Hindlimb muscle (tissue), 1 donor: ENCODE data around the gene STXBP6. TPM values are rescaled to one million over a fixed set of nuclear protein-coding genes. Genes with fewer than 3 reads are reported as not detected.
"Not testable (repeated sequence)": the region's sequence is repeated elsewhere in the genome, so short reads cannot be mapped to it uniquely, and the experiment has no call there.

ENCODE experiments used
- DNase-seq: peaks from one replicate; pipeline ENCODE4 v3.0.0-alpha.2; 2013
- polyA plus RNA-seq: library from polyadenylated mRNA; unstranded; fragments of 120-200 nt; gene quantifications from one replicate; pipeline ENCODE4 v1.2.1, GENCODE V29; 2013; ENCODE audit not compliant: insufficient read length

The STXBP6 gene
- polyA plus RNA-seq, 1 donor: 24.9 TPM

GRCh38 chr14:24954037-24954699 lies 95.8 kb downstream of the STXBP6 start:
- no peak for DNase-seq

GRCh38 chr14:24952851-24953666 lies 96.9 kb downstream of the STXBP6 start:
- DNase-seq: no peak

GRCh38 chr14:24948261-24948847 lies 101.6 kb downstream of the STXBP6 start:
- DNase-seq: no peak

DNA sequence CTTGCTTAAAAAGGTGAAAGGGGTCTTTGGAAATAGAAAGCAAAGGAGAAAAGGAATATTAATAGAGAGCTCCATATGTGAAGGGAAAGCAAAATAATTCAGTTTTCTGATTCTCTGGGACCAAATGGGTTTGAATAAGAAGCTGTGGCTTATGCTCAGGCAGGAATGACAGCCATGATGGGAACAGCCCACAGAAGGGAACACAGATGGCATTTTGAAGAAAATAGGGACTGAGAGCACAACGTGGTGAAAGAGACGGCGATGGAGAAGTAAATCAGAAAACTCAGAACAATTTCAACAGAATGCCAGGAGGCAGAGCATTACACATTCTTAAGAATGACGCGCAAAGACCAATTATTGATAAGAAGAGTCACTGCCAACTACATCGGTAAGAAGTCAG lies 102.8 kb downstream of the STXBP6 start:
- no peak for DNase-seq

DNA sequence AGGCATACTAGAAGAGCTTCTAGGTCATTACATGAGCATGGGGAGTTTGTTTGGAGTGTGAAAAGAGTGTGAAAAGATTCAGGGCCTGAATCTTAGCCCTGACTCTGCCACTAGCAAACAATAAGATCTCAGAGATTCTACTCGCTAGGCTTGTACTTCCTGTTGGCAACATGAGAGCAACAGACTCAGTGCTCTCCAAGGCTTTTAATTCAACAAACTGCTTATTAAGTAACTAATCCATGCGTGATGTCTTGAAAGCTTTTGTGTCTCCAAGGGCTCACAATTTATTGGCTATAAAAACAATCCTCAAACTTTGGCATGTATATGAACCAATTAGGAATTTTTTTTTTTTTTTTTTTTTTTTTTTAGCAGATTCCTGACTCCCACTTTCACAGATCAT lies 105.1 kb downstream of the STXBP6 start:
- no peak for DNase-seq

DNA sequence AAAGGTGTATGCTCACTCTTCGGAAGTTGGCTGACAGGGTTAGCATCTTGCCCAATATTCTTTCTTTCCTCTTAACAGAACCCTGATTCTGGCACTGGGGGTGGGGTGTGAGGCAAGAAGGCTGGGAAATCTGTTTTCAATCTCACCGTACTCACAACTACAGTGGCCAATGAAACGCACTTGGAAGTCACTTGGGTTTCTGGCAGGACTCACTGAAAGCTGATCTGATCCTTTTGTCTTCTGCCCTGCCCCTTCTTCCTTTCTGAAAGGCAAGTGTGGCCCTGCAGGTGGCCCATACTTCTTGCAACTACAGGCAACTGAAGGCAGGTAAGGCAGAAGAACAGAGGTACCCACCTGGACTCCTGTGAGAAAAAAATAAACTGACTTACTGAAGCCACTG lies 106.9 kb downstream of the STXBP6 start:
- DNase-seq: no peak

GRCh38 chr14:24941719-24942118 lies 108.2 kb downstream of the STXBP6 start:
- no peak for DNase-seq

- DNase-seq: no peak
Observed at GRCh38 chr14:24940213-24940783, 109.6 kb downstream of the STXBP6 start.

DNA sequence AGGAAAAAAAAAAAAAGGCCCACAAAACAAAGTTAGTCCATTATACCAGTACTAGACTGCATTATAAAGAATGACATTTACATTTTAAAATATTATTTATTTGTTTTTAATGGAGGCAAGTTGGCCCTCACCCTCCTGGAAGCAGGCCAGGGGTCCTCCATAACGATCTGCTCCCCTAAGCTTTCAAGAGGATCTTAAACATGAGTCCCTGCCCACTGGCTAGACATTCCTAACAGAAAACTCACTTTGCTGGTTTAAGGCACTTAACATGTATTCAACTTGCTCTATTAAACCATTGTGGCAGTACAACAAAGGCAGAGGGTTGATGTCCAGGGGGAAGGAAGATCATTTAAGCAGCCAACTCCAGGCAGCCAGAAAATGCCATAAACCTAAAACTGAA lies 111.4 kb downstream of the STXBP6 start:
- DNase-seq: no peak

DNA sequence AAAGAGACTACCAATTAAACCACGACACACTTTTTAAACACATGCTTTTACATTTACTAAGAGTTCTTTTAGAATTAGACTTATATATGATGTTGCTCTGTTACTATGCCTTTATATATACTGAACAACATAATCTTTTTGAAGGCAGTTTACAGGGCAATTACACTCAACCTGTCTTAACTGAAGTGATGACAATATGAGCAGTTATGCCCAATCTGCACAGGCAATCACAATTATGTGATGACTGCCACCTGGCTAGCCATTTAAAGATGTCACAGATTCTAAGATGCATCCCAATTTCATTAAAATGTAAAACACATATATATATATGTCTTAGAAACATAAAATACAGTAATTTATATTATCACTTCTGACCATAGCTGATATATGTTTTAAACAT lies 112.6 kb downstream of the STXBP6 start:
- DNase-seq: no peak

- DNase-seq: not testable (repeated sequence)
Observed at GRCh38 chr14:24936773-24937172, 113.2 kb downstream of the STXBP6 start.

DNA sequence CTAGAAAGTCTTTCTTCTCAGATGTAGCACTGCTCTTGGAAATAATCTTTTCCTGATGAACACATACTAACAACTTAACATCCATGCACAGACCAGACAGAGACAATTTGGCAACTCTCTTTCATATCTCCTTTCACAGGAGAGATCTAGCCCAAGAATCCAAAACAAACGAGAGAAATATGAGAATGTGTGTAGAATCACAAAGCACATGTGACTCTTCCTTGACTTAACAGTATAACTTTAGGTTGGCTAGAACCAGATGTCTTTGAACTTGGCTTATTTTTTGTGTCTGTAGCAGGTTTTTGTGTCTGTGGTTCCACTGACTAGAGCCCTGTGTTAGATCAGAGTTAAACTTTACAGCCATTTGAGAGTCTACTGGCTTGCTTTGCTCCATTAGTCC lies 114.2 kb downstream of the STXBP6 start:
- no peak for DNase-seq

- no peak for DNase-seq
Observed at GRCh38 chr14:24928386-24928900, 121.5 kb downstream of the STXBP6 start.

DNA sequence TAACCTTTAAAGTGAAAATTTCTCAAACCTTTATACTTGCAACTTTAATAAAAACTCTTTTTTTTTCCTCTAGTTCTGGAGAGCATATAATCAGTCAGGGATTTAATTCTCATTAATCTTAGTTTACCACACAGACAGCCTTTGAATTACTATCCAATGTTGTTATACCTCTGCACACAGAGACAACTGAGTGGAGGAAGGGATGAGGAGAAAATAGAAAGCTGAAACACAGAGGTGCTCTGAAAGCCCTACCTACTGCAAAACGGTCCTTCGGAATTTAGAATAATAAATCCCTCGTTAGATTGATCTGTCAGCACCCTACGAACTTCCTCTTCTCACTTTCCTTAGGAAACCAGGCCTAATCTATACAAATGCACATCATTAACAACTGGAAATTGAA lies 122.1 kb downstream of the STXBP6 start:
- DNase-seq: no peak

- no peak for DNase-seq
Observed at GRCh38 chr14:24925771-24926374, 124.1 kb downstream of the STXBP6 start.

GRCh38 chr14:24924544-24924943 lies 125.4 kb downstream of the STXBP6 start:
- no peak for DNase-seq

DNA sequence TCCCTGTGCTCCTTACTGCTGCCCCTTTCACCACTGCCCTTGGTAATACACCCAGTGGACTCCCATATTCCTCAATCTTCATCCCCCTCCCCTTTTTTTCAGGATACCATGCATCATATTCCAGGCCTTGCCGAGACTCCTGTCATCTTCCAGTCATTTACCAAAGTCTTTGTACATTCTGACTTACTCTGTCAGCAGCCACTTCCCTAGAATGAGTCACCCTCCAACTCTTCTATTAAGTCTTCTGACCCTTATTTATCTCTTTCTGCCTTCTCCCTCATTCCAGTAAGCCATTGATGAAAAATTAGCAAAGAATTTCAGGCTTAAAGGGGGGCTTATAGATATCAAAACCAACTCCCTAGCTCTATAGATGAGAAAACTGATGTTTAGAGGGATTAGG lies 128.0 kb downstream of the STXBP6 start:
- DNase-seq: no peak

DNA sequence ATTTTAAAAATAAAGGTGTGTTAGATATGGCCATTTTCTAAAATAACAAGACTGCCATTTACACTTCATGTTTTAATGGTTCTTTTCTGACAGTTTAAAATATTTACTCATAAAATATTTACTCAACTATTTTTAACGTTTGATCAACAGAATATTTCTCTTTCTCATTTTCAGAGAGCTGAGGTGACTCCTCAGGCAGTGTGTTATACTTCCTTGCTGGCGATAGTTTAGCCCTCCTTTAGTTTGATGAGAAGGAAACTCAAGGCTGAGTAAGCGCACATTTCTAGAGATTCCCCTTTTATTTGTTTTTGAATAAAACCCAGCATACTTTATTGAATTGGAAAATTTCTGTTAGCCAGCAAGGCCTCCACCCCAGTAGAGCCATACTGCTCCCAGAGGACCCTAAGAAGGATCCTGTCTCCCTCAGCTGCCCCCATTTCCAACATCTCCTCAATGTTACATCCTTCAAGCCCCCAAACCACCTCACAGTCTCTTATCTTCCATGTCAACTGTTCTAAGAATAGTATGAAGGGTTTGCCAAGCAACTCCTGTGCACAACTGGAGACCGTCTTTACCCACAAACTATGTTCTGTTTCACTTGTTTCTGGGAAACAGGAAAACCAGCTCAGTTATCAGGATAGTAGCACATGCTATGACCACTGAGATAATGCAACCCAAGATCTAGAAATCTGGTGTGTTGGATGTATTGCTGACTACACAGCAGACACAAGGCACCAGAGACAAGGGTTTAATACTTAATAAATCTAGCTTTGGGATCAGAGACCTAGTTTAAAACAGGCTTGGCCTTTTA lies 129.5 kb downstream of the STXBP6 start:
- no peak for DNase-seq

GRCh38 chr14:24918822-24919221 lies 131.1 kb downstream of the STXBP6 start:
- no peak for DNase-seq

- no peak for DNase-seq
Observed at GRCh38 chr14:24915958-24916595, 133.9 kb downstream of the STXBP6 start.

GRCh38 chr14:24915403-24915921 lies 134.5 kb downstream of the STXBP6 start:
- no peak for DNase-seq
